Fibroblast of mammary gland (primary cell): ENCODE data around the gene GPR107.

ENCODE experiments used
- DNase-seq: peaks from one replicate; pipeline ENCODE4 v3.0.0-alpha.2; 2010; ENCODE audit warnings: low read depth
- H3K4me3 ChIP-seq: 2 replicates; pipeline ENCODE4 v1.5.1; 2011; ENCODE audit warnings: low read depth, mild to moderate bottlenecking, low read length, moderate library complexity; ENCODE audit not compliant: control insufficient read depth
- TF ChIP-seq, protein P1 (sequence below): conservative IDR thresholded peaks from 2 replicates; pipeline ENCODE4 v1.5.1; 2011; ENCODE audit warnings: low read depth, low read length, inconsistent platforms; ENCODE audit not compliant: control insufficient read depth, insufficient read depth

Gene GPR107

DNA sequence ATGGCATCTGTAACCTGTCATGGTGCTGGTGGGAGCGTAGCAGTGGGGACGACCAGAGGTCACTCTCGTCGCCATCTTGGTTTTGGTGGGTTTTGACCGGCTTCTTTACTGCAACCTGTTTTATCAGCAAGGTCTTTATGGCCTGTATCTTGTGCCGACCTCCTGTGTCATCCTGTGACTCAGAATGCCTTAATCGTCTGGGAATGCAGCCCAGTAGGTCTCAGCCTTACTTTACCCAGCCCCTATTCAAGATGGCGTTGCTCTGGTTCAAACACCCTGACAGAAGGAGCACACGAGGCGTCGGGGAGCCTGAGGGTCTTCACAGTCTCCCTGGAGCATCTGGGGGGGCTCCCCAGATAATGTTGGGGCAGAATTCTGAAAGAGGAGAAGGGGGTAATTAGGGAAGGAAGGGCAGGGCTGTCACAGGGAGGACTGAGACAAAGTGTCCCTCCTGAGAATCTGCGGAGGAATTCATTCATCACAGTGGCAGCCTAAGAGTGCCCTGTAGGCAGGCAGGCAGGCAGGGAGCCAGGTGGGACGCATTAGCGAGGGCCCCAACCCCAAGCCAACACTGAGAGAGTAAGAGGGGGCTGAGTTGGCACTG lies 97.2 kb downstream of the GPR107 start:
- DNase-seq: peak; percentile 63
- no peak overlapping the region for H3K4me3 ChIP-seq
- TF ChIP-seq, protein P1, sequence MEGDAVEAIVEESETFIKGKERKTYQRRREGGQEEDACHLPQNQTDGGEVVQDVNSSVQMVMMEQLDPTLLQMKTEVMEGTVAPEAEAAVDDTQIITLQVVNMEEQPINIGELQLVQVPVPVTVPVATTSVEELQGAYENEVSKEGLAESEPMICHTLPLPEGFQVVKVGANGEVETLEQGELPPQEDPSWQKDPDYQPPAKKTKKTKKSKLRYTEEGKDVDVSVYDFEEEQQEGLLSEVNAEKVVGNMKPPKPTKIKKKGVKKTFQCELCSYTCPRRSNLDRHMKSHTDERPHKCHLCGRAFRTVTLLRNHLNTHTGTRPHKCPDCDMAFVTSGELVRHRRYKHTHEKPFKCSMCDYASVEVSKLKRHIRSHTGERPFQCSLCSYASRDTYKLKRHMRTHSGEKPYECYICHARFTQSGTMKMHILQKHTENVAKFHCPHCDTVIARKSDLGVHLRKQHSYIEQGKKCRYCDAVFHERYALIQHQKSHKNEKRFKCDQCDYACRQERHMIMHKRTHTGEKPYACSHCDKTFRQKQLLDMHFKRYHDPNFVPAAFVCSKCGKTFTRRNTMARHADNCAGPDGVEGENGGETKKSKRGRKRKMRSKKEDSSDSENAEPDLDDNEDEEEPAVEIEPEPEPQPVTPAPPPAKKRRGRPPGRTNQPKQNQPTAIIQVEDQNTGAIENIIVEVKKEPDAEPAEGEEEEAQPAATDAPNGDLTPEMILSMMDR: no peak

DNA sequence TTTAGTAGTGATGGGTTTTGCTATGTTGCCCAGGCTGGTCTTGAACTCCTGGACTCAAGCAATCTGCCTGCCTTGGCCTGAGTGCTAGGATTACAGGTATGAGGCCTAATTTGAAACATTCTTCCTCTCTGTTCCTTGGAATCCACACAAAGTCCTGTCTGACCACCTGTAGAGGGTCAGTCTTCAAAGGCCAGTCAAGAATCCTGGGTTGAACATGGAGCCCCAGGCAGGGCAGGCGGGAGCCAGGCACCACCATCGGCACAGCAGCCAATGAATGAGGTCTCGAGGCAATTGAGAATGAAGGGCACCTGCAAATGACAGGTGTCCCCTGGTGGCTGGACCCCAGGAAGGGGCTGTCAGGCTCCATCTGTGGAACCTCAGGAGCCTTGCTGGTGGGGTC lies 101.1 kb downstream of the GPR107 start:
- H3K4me3 ChIP-seq: no peak overlapping the region
- no peak for DNase-seq
- TF ChIP-seq, protein P1: no peak

DNA sequence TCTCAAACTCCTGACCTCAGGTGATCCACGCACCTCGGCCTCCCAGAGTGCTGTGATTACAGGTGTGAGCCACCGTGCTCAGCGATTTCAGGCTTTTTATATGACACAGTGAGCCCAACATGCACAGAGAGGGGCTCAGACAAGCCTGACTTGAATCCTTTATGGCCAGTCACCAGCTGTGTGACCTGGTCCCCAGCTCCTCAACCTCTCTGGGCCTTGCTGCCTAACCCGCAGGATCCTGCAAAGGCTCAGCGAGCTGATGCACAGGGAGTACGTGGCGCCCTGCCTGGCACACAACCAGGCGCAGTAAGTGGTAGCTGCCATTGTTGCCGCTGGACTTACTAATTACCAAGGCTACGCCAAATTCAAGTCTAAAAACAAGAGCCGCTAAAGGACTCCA lies 101.9 kb downstream of the GPR107 start:
- TF ChIP-seq, protein P1: no peak
- DNase-seq: no peak
- no peak overlapping the region for H3K4me3 ChIP-seq

DNA sequence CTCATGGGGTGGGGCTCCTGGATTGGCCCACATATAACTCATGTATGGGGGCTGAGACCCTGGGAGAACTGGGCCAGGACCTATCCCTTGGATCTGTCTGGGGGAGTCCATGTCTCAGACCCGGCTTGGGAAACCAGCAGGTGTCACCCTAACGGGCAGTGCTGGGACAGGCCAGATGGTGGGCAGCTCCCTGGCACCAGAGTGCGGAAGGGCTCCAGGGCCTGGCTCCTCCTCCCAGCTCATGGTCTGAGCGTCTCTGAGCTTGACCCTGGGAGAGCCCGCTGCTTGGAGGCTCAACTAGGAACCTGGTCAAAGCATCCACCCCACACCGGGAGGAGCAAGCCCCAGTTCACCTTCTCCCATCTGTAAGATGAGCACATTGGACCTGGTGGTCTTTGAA lies 103.0 kb downstream of the GPR107 start:
- no peak for DNase-seq
- TF ChIP-seq, protein P1: no peak

DNA sequence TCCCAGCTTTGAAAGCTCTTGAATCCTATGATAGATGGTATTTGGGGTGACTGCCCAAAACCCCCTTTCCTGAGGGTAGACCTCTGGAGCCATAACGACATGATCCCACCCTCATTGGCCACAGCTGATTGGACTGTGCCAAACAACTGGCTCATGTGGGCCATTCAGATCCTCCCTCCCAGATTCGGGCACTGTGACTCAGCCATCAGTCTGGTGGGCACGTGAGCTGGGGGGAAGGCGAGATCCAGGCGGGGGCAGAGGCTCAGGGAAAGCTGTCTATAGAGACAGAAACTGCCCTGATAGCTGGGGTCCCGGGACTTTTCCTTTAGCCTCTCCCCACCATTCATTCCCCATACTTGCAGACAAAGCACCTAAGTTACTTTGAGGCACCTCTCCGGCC lies 103.4 kb downstream of the GPR107 start:
- H3K4me3 ChIP-seq: no peak overlapping the region
- DNase-seq: no peak
- TF ChIP-seq, protein P1: no peak

More for the DNA sequence above, 103.0 kb downstream of the GPR107 start:
- H3K4me3 ChIP-seq: no peak overlapping the region

DNA sequence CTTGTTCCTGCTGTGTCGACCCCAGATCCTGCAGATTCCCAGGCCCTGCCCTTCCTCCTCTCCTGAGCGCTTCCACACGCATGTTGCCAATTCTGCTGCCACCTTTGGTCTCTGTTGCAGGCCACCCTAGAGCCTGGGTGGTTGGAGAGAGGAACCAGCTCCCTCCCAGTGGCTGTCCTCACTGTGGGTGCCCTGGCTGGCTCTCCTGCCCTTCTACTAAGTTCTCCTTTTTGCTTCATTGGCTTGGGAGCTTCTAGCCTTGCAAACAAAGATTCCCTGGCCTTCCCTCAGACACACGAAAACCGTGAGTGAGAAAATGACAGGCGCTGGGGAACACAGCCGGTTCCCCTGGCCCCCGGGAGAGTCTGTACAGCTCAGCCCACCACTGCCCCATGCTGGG lies 104.3 kb downstream of the GPR107 start:
- DNase-seq: no peak
- TF ChIP-seq, protein P1: no peak
- H3K4me3 ChIP-seq: no peak overlapping the region

DNA sequence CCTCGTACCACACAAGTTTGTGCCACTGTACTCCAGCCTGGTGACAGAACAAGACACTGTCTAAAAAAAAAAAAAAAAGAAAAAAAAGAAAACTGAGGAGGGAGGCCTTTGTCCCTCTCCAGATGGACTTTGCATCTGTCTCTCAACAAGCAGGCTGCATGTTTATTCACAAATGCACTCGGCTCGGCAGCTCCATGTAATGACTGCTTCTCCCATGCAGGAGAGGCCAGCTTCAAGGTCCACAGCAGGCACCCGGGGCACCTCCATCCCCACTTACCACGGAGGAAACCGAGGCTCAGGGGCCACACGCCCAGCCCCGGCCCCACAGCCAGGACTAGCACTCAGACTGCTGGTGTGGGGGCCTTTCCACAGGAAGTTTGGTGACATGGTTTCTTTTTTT lies 105.4 kb downstream of the GPR107 start:
- H3K4me3 ChIP-seq: no peak overlapping the region
- no peak for DNase-seq
- TF ChIP-seq, protein P1: no peak
